K562 (cell line): ENCODE data around the gene CLDN11. TPM values are rescaled to one million over a fixed set of nuclear protein-coding genes. Genes with fewer than 3 reads are reported as not detected.

Experiments
- ATAC-seq: fragments of 200-7000 bp; cut with Tn5 transposase; 3 replicates; pipeline ENCODE4 v1.9.1; 2020; ENCODE audit warnings: moderate library complexity
- BruUV-seq: library from RNA; stranded (reverse); fragments of 400-500 nt; replicated peaks from 2 replicates; lab custom pipeline; 2021; lab: Mats Ljungman, UMichigan
- CTCF ChIA-PET: fragments of 300-600 bp; formaldehyde crosslinking; extraction: SDS; loops from one replicate; lab custom pipeline; 2021; ENCODE audit warnings: low intra/inter-chr PET ratio; lab: Yijun Ruan, JAX
- POLR2A ChIA-PET: fragments of 300-600, 350-650 bp; sonication (Branson Sonifier 250); formaldehyde crosslinking; extraction: SDS; loops from one replicate; lab custom pipeline; 2021; ENCODE audit warnings: antibody characterized with exemption, inconsistent platforms; lab: Yijun Ruan, JAX
- DNase-seq, 4 experiments: peaks; one replicate each; pipeline versions ENCODE4 v3.0.0 to v3.0.0-alpha.2; 2011 to 2018; ENCODE audit warnings: low spot score in 3 of 4, mixed read lengths in 3 of 4; ENCODE audit errors: extremely low read depth in 1 of 4
- FAIRE-seq: peaks from 2 replicates; lab custom pipeline; 2011; peaks lifted over from hg19 to GRCh38; lab: Jason Lieb, UNC
- H2AFZ ChIP-seq: 2 replicates; pipeline ENCODE4 v1.6.0; 2011; ENCODE audit warnings: low read depth, low read length, control low read depth, inconsistent platforms
- H3K27ac ChIP-seq: fragments of 200-600 bp; 3 replicates; pipeline ENCODE4 v1.8.0; 2011; ENCODE audit warnings: low read depth, mild to moderate bottlenecking, control low read depth, inconsistent platforms, low read length, moderate library complexity, mixed read lengths; ENCODE audit errors: extremely low read depth
- H3K27me3 ChIP-seq, 2 experiments: fragments of 300-600 bp in 1 of 2; 2 replicates in 1 of 2; 3 replicates in 1 of 2; pipeline versions ENCODE4 v1.6.0 to v1.8.0; 2011; ENCODE audit warnings: inconsistent platforms in 2 of 2, low read length in 2 of 2, mild to moderate bottlenecking in 1 of 2, mixed read lengths in 1 of 2, moderate library complexity in 1 of 2; ENCODE audit not compliant: control insufficient read depth in 2 of 2, insufficient read depth in 2 of 2
- H3K36me3 ChIP-seq: fragments of 300-600 bp; 3 replicates; pipeline ENCODE4 v1.8.0; 2011; ENCODE audit warnings: mild to moderate bottlenecking, low read length, inconsistent platforms; ENCODE audit not compliant: control insufficient read depth, insufficient read depth
- H3K4me1 ChIP-seq, 2 experiments: fragments of 200-600 bp in 1 of 2; replicated peaks in 1 of 2; 2 replicates in 1 of 2; 3 replicates in 1 of 2; pipeline versions ENCODE4 v1.5.1 to v1.8.0; 2011; ENCODE audit warnings: inconsistent platforms in 2 of 2, low read length in 2 of 2, mild to moderate bottlenecking in 1 of 2, mixed read lengths in 1 of 2, moderate library complexity in 1 of 2; ENCODE audit not compliant: control insufficient read depth in 2 of 2, insufficient read depth in 2 of 2
- H3K4me2 ChIP-seq: 2 replicates; pipeline ENCODE4 v1.6.1; 2011; ENCODE audit warnings: low read length, control low read depth, inconsistent platforms, mixed read lengths; ENCODE audit not compliant: insufficient read depth
- H3K4me3 ChIP-seq: fragments of 200-600 bp; sonication (generic), shearing (Covaris generic); 2 replicates; pipeline ENCODE4 v1.5.1; 2016; ENCODE audit warnings: control low read depth, inconsistent platforms
- H3K79me2 ChIP-seq: fragments of 200-600 bp; 3 replicates; pipeline ENCODE4 v1.8.0; 2011; ENCODE audit warnings: low read length, inconsistent platforms; ENCODE audit not compliant: control insufficient read depth, insufficient read depth
- H3K9ac ChIP-seq, 2 experiments: 2 replicates each; pipeline versions ENCODE4 v1.6.0 to v1.6.1; 2011; ENCODE audit warnings: low read depth in 2 of 2, low read length in 2 of 2, control low read depth in 1 of 2, inconsistent platforms in 1 of 2, mild to moderate bottlenecking in 1 of 2, mixed read lengths in 1 of 2; ENCODE audit not compliant: insufficient read depth in 1 of 2
- H3K9me1 ChIP-seq: one replicate; pipeline ENCODE4 v1.6.0; 2011; ENCODE audit warnings: inconsistent platforms, mild to moderate bottlenecking, low read length, moderate library complexity; ENCODE audit not compliant: control insufficient read depth, insufficient read depth
- H3K9me3 ChIP-seq: replicated peaks from 2 replicates; pipeline ENCODE4 v1.5.1; 2011; ENCODE audit warnings: low read depth, low read length, inconsistent platforms; ENCODE audit not compliant: control insufficient read depth, insufficient read depth
- H4K20me1 ChIP-seq: replicated peaks from 2 replicates; pipeline ENCODE4 v1.6.1; 2011; ENCODE audit warnings: low read length, inconsistent platforms, mixed read lengths; ENCODE audit not compliant: control insufficient read depth, insufficient read depth
- CBFA2T3 ChIP-seq: fragments of 450-650 bp; IDR thresholded peaks from 2 replicates; pipeline ENCODE4 v1.6.1; 2017
- CREB5 ChIP-seq: fragments of 250-450 bp; sonication (Bioruptor Pico); IDR thresholded peaks from 2 replicates; pipeline ENCODE4 v1.5.0; 2020; ENCODE audit warnings: mild to moderate bottlenecking
- ERF ChIP-seq: fragments of 450-650 bp; formaldehyde crosslinking; IDR thresholded peaks from 2 replicates; pipeline ENCODE4 v1.4.0; 2020; ENCODE audit warnings: mild to moderate bottlenecking, mixed read lengths
- HDAC8 ChIP-seq: fragments of 450-650 bp; IDR thresholded peaks from 2 replicates; pipeline ENCODE4 v1.6.1; 2016; ENCODE audit warnings: mild to moderate bottlenecking, missing genetic modification characterization, moderate library complexity, missing compliant biosample characterization
- MED1 ChIP-seq: sonication (generic); formaldehyde crosslinking; IDR thresholded peaks from 2 replicates; pipeline ENCODE4 v1.8.1; 2023; ENCODE audit warnings: missing genetic modification reagents, borderline replicate concordance
- NR4A1 ChIP-seq, 2 experiments: fragments of 250-450 bp in 1 of 2; fragments of 450-650 bp in 1 of 2; sonication (Bioruptor Pico) in 1 of 2; IDR thresholded peaks; 2 replicates each; pipeline versions ENCODE4 v1.4.0 to v1.6.1; 2016 to 2020; ENCODE audit warnings: mild to moderate bottlenecking in 2 of 2, missing compliant biosample characterization in 1 of 2, missing genetic modification characterization in 1 of 2, moderate library complexity in 1 of 2
- PHTF2 ChIP-seq: fragments of 250-450 bp; sonication (Bioruptor Pico); IDR thresholded peaks from 2 replicates; pipeline ENCODE4 v1.5.0; 2021; ENCODE audit warnings: mild to moderate bottlenecking
- REST ChIP-seq, 2 experiments: fragments of 450-650 bp; formaldehyde crosslinking in 1 of 2; IDR thresholded peaks; 2 replicates each; pipeline versions ENCODE4 v1.4.0 to v1.6.1; 2014 to 2020; ENCODE audit warnings: mild to moderate bottlenecking in 2 of 2, borderline replicate concordance in 1 of 2, low read depth in 1 of 2
- SOX6 ChIP-seq: fragments of 450-650 bp; IDR thresholded peaks from 2 replicates; pipeline ENCODE4 v1.6.1; 2014; ENCODE audit warnings: mild to moderate bottlenecking
- SREBF1 ChIP-seq: fragments of 150-350 bp; IDR thresholded peaks from 2 replicates; pipeline ENCODE4 v1.6.1; 2014; ENCODE audit warnings: antibody characterized with exemption, low read depth, low read length, borderline replicate concordance
- ZC3H4 ChIP-seq: sonication (generic); formaldehyde crosslinking; IDR thresholded peaks from 2 replicates; pipeline ENCODE4 v1.9.0; 2021; ENCODE audit warnings: missing genetic modification reagents, borderline replicate concordance
- WGBS: fragments of 100-300 bp; shearing (Covaris generic); methylation state at CpG from one replicate; pipeline ENCODE4 v1.1.6; 2016; ENCODE audit warnings: low coverage, mixed read lengths; ENCODE audit not compliant: insufficient coverage; ENCODE audit errors: missing lambda C conversion rate; 5-methylcytosine and 5-hydroxymethylcytosine counted together
- in situ Hi-C: fragments of 300-500 bp; cut with MboI; formaldehyde crosslinking; loops from 4 replicates; pipeline ENCODE4 v1.15.0; 2018; ENCODE audit warnings: inconsistent platforms, mixed read lengths
- intact Hi-C: fragments of 100-400 bp; cut with micrococcal nuclease; formaldehyde crosslinking; loops from 2 replicates; pipeline ENCODE4 v1.14.2; 2022
- polyA plus RNA-seq, 8 experiments: library from polyadenylated mRNA; depleted of rRNA in 4 of 8; stranded (reverse) in 5 of 8; unstranded in 3 of 8; fragments of >200 nt; fragmentation: Nextera tagmentation in 2 of 8; fragmentation: Illumina TruSeq in 1 of 8; extraction: Ambion mirVana in 2 of 8; extraction: Trizol in 1 of 8; gene quantifications; 2 replicates each; pipeline versions ENCODE4 v1.2.1 to v1.2.3, GENCODE V29; 2011 to 2014; ENCODE audit warnings: inconsistent platforms in 1 of 8, missing spikeins in 1 of 8
- total RNA-seq, 7 experiments: library from RNA; depleted of rRNA in 6 of 7; stranded (reverse); fragments of >200 nt in 6 of 7; fragmentation: Illumina TruSeq in 2 of 7; extraction: Trizol in 2 of 7; gene quantifications; 2 replicates each; pipeline versions ENCODE4 v1.2.1 to v1.2.3, GENCODE V29; 2011 to 2021; ENCODE audit warnings: low replicate concordance in 1 of 7

CLDN11 gene
- total and polyA plus RNA-seq, 9 of the 15 experiments (the other 6 are each of a cell fraction or from before 2014, with no cell fraction given), result 0.05 to 0.41 (median 0.18) TPM; not detected in 1

- Histone ChIP-seq H3K4me1 (no peaks in the 10 kb centered on the region), H3K27me3 (no peaks in the 10 kb centered on the region), H3K4me2 (no peak overlapping the region), H3K9ac (no peak overlapping the region), H3K9me3 (peaks cover 1% of the 10 kb centered on the region; the same call in 1 of the 2 replicates), H3K27ac (no peak overlapping the region), H3K36me3 (peaks cover 30% of the 10 kb centered on the region; the same call in 2 of the 3 replicates), H3K4me3 (no peak overlapping the region), H3K79me2 (no peaks in the 10 kb centered on the region), H3K9me1 (no peaks in the 10 kb centered on the region), H4K20me1 (no peaks in the 10 kb centered on the region), H2AFZ (no peak overlapping the region)
- BruUV-seq, result no TSS peak
- POLR2A ChIA-PET, result interaction anchor here (0.6 kb wide), 1 partner anchor 116 kb away, joined by 3 read pairs; no protein-coding TSS in a partner anchor
- CTCF ChIA-PET, result no interaction called here
- intact Hi-C loops, result no loop called here
- in situ Hi-C loops, result no loop called here
- WGBS, result 89% methylated on average over 3 of the region's 4 CpGs
- ATAC-seq (no peak), DNase-seq (no peak), FAIRE-seq (no peak)
- TF ChIP-seq REST (IDR thresholded peaks at IDR 0.05; ENCODE audit: borderline replicate concordance), result no peak
- TF ChIP-seq REST (CRISPR knock-in tag; IDR thresholded peaks at IDR 0.05; ENCODE audit: low read depth), result no peak
- TF ChIP-seq ZC3H4, result no peak
- no peak for TF ChIP-seq CREB5
- TF ChIP-seq NR4A1 (CRISPR knock-in tag; IDR thresholded peaks at IDR 0.05), result no peak
- TF ChIP-seq NR4A1 (tag; IDR thresholded peaks at IDR 0.05), result no peak
- no peak for TF ChIP-seq SOX6
- no peak for TF ChIP-seq HDAC8 (tag)
- no peak for TF ChIP-seq PHTF2
- TF ChIP-seq MED1, result no peak
- TF ChIP-seq SREBF1, result no peak
- no peak for TF ChIP-seq CBFA2T3
- TF ChIP-seq ERF (CRISPR knock-in tag), result no peak
Observed at GRCh38 chr3:170391108-170391507, 27.6 kb upstream of the CLDN11 start.
